Heart left ventricle (tissue), 16 donors: ENCODE measurements around the gene THAP9. TPM values are rescaled to one million over a fixed set of nuclear protein-coding genes. Genes with fewer than 3 reads are reported as not detected.

ENCODE experiments used
- ATAC-seq, 4 donors: fragments of 200-7000 bp; cut with Tn5 transposase; one replicate each; pipeline ENCODE4 v1.9.1; 2020 to 2022; ENCODE audit warnings: moderate library complexity in 4 of 4, mild to moderate bottlenecking in 3 of 4, moderate number of reproducible peaks in 1 of 4
- DNase-seq, 5 donors: peaks; one replicate each; pipeline ENCODE4 v3.0.0-alpha.2; 2020
- H3K27ac ChIP-seq, 12 donors: fragments of 200-600 bp; sonication (generic) in 4 of 12; one replicate each; pipeline versions ENCODE4 v1.5.0 to v1.8.0; 2016 to 2022; ENCODE audit warnings: mild to moderate bottlenecking in 2 of 12
- H3K27me3 ChIP-seq, 9 donors: fragments of 200-600 bp; sonication (generic) in 2 of 9; one replicate each; pipeline versions ENCODE4 v1.5.1 to v1.8.0; 2016 to 2022; ENCODE audit warnings: mild to moderate bottlenecking in 3 of 9
- H3K36me3 ChIP-seq, 9 donors: fragments of 200-600 bp; sonication (generic) in 2 of 9; one replicate each; pipeline versions ENCODE4 v1.5.0 to v1.8.0; 2018 to 2022; ENCODE audit warnings: mild to moderate bottlenecking in 2 of 9
- H3K4me1 ChIP-seq, 12 donors: fragments of 200-600 bp; sonication (generic) in 4 of 12; one replicate each; pipeline versions ENCODE4 v1.5.0 to v1.8.0; 2016 to 2022; ENCODE audit warnings: mild to moderate bottlenecking in 3 of 12
- H3K4me3 ChIP-seq, 12 donors: fragments of 200-600 bp; sonication (generic) in 4 of 12; one replicate each; pipeline versions ENCODE4 v1.5.0 to v1.8.0; 2017 to 2022; ENCODE audit warnings: mild to moderate bottlenecking in 9 of 12, moderate library complexity in 4 of 12
- H3K9me3 ChIP-seq, 12 donors: fragments of 200-600 bp; sonication (generic) in 4 of 12; one replicate each; pipeline versions ENCODE4 v1.5.0 to v1.8.0; 2016 to 2022; ENCODE audit warnings: mild to moderate bottlenecking in 1 of 12
- CTCF ChIP-seq, 12 donors: fragments of 200-600 bp; sonication (generic) in 4 of 12; IDR thresholded peaks; one replicate each; pipeline versions ENCODE4 v1.5.0 to v1.8.0; 2018 to 2022; ENCODE audit warnings: antibody characterized with exemption in 12 of 12, mild to moderate bottlenecking in 5 of 12
- POLR2A ChIP-seq, 2 donors: fragments of 450-650 bp; IDR thresholded peaks; one replicate each; pipeline ENCODE4 v1.6.1; 2017; ENCODE audit warnings: antibody characterized with exemption in 2 of 2, mild to moderate bottlenecking in 2 of 2, moderate library complexity in 2 of 2
- WGBS, 4 donors: extraction: QIAGEN DNeasy Blood & Tissue Kit in 2 of 4; methylation state at CpG; one replicate each; pipeline versions ENCODE4 v1.1.5 to v1.1.7; 2013 to 2018; 5-methylcytosine and 5-hydroxymethylcytosine counted together
- intact Hi-C, 10 donors: fragments of 100-400 bp; cut with DNase I; formaldehyde crosslinking; loops; one replicate each; pipeline versions ENCODE4 v1.11.1 to v1.14.2; 2022
- long read RNA-seq, 3 donors: library from polyadenylated mRNA; unstranded; transcript quantifications; one replicate each; pipeline ENCODE4 v2.0.0, GENCODE V29; 2020 to 2021
- polyA plus RNA-seq, 2 donors: library from polyadenylated mRNA; stranded (reverse); fragments of 200-250 nt; gene quantifications; one replicate each; pipeline ENCODE4 v1.2.3, GENCODE V29; 2013
- total RNA-seq, 9 donors: library from RNA; depleted of rRNA in 2 of 9; stranded (reverse); fragments of >200 nt in 2 of 9; fragmentation: NEBNext Ultra II Directional in 3 of 9; extraction: Animal tissue kit (Norgen Biotek cat#: 25700) in 3 of 9; gene quantifications; one replicate each; pipeline versions ENCODE4 v1.1.0 to v1.2.4, GENCODE V29; 2016 to 2023
- donor health status: ischemic (EF 13 %, LVEDD 7.1; RV severe dilation, severe dysfunction).
- donor health status: healthy with polysubstance abuse.
- donor health status: DM: no; HTN: yes; CAD: no.
- donor health status: DM: no; HTN: no; CAD: no.
- donor health status: ischemic (EF 25% LVEDD 6.9; RV normal size, moderate dysfunction).
- donor health status: ischemic (EF 25% LVEDD 5.7; RV mildly dilated, moderate dysfunction).
- donor health status: healthy.
- donor health status: DM: yes; HTN: yes; CAD: no.
- donor health status: ischemic (EF 35%, LVEDD 5.7; RV mildly dilated, moderate dysfunction).
- donor health status: nonischemic (EF 11% LVEDD 7.7; RV severe dilation, severe dysfunction).
- donor health status: DM: yes; HTN: yes; CAD: no.
- donor health status: PGD.
- donor health status: ischemic (EF 29% LVEDD 5.4; RV normal size, mild dysfunction).
- donor health status: nonischemic (EF 23%, LVEDD 6.1; RV moderate dilation, normal function).

Gene THAP9
- 1 to 10 TPM; 3.1 to 7.7 (median 5.4) TPM for total RNA-seq
- polyA plus RNA-seq: 1 to 10 TPM; 2.9 to 4.4 TPM
- long read RNA-seq, donor 1, partial matches to known transcripts: 0 of 15 reads
- long read RNA-seq, donor 1, other reads (novel, unspliced or antisense): 10 of 15 reads
- long read RNA-seq, donor 2, transcript THAP9-201 (5 exons, 3,808 nt): major isoform, 11 of 17 reads
- long read RNA-seq, donor 2, partial matches to known transcripts: 1 of 17 reads
- long read RNA-seq, donor 2, other reads (novel, unspliced or antisense): 2 of 17 reads
- long read RNA-seq, donor 3, partial matches to known transcripts: 0 of 9 reads
- long read RNA-seq, donor 3, other reads (novel, unspliced or antisense): 5 of 9 reads

GRCh38 chr4:82900411-82901182 lies at the start of gene THAP9:
THAP9 (plus strand) TSS chr4:82900735; CDS start chr4:82900803, 68 bp downstream.
- peak within 1 kb of the TSS; percentile 96 to 100 (median 99) for H3K27ac ChIP-seq
- TF ChIP-seq CTCF (IDR thresholded peaks at IDR 0.05): no peak
- peak in 1 of 2 donors; percentile 65 for TF ChIP-seq POLR2A (IDR thresholded peaks at IDR 0.05)
- intact Hi-C loops: loop anchor here in 7 of 10 donors (1.0 to 10.0 kb wide), 7 partner anchors 9 to 438 kb away; partner anchors contain the start of genes LIN54 (in 4 of the 7), SEC31A (in 4 of the 7) and COPS4 (in 1 of the 7)
- H3K36me3 ChIP-seq: peaks cover 0 to 36% (median 20%) of the 10 kb centered on the region in 9 donors
- H3K4me3 ChIP-seq: peak within 1 kb of the TSS; percentile 42 to 85 (median 74)
- no peaks in the 10 kb centered on the region for H3K9me3 ChIP-seq
- 0 to 1% (median 1%) methylated on average over 28 to 67 of the region's 67 CpGs for WGBS, 4 donors
- peak; percentile 97 to 99 (median 99) for ATAC-seq
- H3K4me1 ChIP-seq: peaks cover 0 to 47% (median 33%) of the 10 kb centered on the region in 12 donors
- no peaks in the 10 kb centered on the region for H3K27me3 ChIP-seq
- peak; percentile 98 to 99 (median 99) for DNase-seq

- intact Hi-C loops: no loop called here
- H3K4me1 ChIP-seq: peaks cover 0 to 3% (median 0%) of the 10 kb centered on the region in 12 donors
- DNase-seq (no peak), ATAC-seq (no peak)
- no peak overlapping the region for H3K27ac ChIP-seq
- no peak for TF ChIP-seq CTCF (IDR thresholded peaks at IDR 0.05)
- no peak for TF ChIP-seq POLR2A (IDR thresholded peaks at IDR 0.05)
- H3K27me3 ChIP-seq: no peaks in the 10 kb centered on the region
- WGBS, 4 donors: 96 to 98% (median 96%) methylated on average over 2 of the region's 2 CpGs
- no peak overlapping the region for H3K4me3 ChIP-seq
- no peaks in the 10 kb centered on the region for H3K9me3 ChIP-seq
- H3K36me3 ChIP-seq: peaks cover 0 to 100% (median 100%) of the 10 kb centered on the region in 9 donors
Measured at GRCh38 chr4:82851318-82851717, 49.2 kb upstream of the THAP9 start.

- peaks cover 0 to 3% (median 0%) of the 10 kb centered on the region in 12 donors for H3K4me1 ChIP-seq
- intact Hi-C loops: no loop called here
- no peak overlapping the region for H3K27ac ChIP-seq
- peak in 11 of 12 donors; percentile 12 to 55 (median 41) for TF ChIP-seq CTCF (IDR thresholded peaks at IDR 0.05)
- TF ChIP-seq POLR2A (IDR thresholded peaks at IDR 0.05): no peak
- DNase-seq: no peak
- peak in 1 of 4 donors; percentile 45 for ATAC-seq
- no peaks in the 10 kb centered on the region for H3K27me3 ChIP-seq
- H3K9me3 ChIP-seq: no peaks in the 10 kb centered on the region
- H3K36me3 ChIP-seq: peaks cover 0 to 100% (median 100%) of the 10 kb centered on the region in 9 donors
- 50 to 84% (median 73%) methylated on average over 1 of the region's 1 CpG for WGBS, 4 donors
- H3K4me3 ChIP-seq: no peak overlapping the region
Measured at GRCh38 chr4:82851885-82852750, 48.4 kb upstream of the THAP9 start.
